Stomach (tissue), 9 donors: ENCODE measurements around the gene ANKS1B. TPM values are rescaled to one million over a fixed set of nuclear protein-coding genes. Genes with fewer than 3 reads are reported as not detected.

Experiments used
- DNase-seq, 2 donors: peaks; one replicate each; pipeline versions ENCODE4 v3.0.0 to v3.0.0-alpha.2; 2013 to 2019
- H3K27ac ChIP-seq, 5 donors: fragments of 200-600 bp in 4 of 5; sonication (generic) in 4 of 5; one replicate each; pipeline ENCODE4 v1.5.1; 2013 to 2019; ENCODE audit warnings: mild to moderate bottlenecking in 1 of 5, moderate library complexity in 1 of 5
- H3K27me3 ChIP-seq, 3 donors: fragments of 200-600 bp; sonication (generic); one replicate each; pipeline ENCODE4 v1.5.1; 2017 to 2019; ENCODE audit warnings: mixed run types in 1 of 3
- H3K36me3 ChIP-seq, 4 donors: fragments of 200-600 bp; sonication (generic); 1 replicate in 3 of 4; 2 replicates in 1 of 4; pipeline ENCODE4 v1.5.1; 2016 to 2019
- H3K4me1 ChIP-seq, 4 donors: fragments of 200-600 bp; sonication (generic); one replicate each; pipeline ENCODE4 v1.5.1; 2016 to 2019
- H3K4me3 ChIP-seq, 4 donors: fragments of 200-600 bp; sonication (generic) in 3 of 4; one replicate each; pipeline ENCODE4 v1.5.1; 2016 to 2019; ENCODE audit warnings: mild to moderate bottlenecking in 1 of 4
- H3K9me3 ChIP-seq, 4 donors: fragments of 200-600 bp; sonication (generic); one replicate each; pipeline ENCODE4 v1.5.1; 2016 to 2019
- CTCF ChIP-seq, 7 experiments: fragments of 450-650 bp in 4 of 7; fragments of 200-600 bp in 3 of 7; sonication (generic) in 3 of 7; IDR thresholded peaks; one replicate each; pipeline ENCODE4 v1.5.1; 2016 to 2019; ENCODE audit warnings: antibody characterized with exemption in 7 of 7, control low read depth in 2 of 7, mild to moderate bottlenecking in 1 of 7
- EP300 ChIP-seq: sonication (generic); formaldehyde crosslinking; IDR thresholded peaks from one replicate; pipeline ENCODE4 v1.6.1; 2017; ENCODE audit warnings: antibody characterized with exemption
- POLR2A ChIP-seq, 4 donors: fragments of 450-650 bp; IDR thresholded peaks; one replicate each; pipeline ENCODE4 v1.6.1; 2016; ENCODE audit warnings: antibody characterized with exemption in 4 of 4, control low read depth in 2 of 4, mild to moderate bottlenecking in 1 of 4, moderate library complexity in 1 of 4
- POLR2AphosphoS5 ChIP-seq, 3 donors: sonication (generic); formaldehyde crosslinking; IDR thresholded peaks; one replicate each; pipeline ENCODE4 v1.6.1; 2016; ENCODE audit warnings: antibody characterized with exemption in 3 of 3
- WGBS, 5 donors: extraction: QIAGEN DNeasy Blood & Tissue Kit in 3 of 5; methylation state at CpG; one replicate each; pipeline versions ENCODE4 v1.1.5 to v1.1.7; 2013 to 2018; 5-methylcytosine and 5-hydroxymethylcytosine counted together
- intact Hi-C: fragments of 100-400 bp; cut with DNase I; formaldehyde crosslinking; loops from one replicate; pipeline ENCODE4 v1.15.1; 2023; ENCODE audit warnings: low total_unique reads
- polyA plus RNA-seq, 3 donors: library from polyadenylated mRNA; stranded (reverse); fragments of 200-250 nt; gene quantifications; one replicate each; pipeline ENCODE4 v1.2.3, GENCODE V29; 2013
- total RNA-seq, 5 donors: library from RNA; depleted of rRNA; stranded (reverse); fragments of >200 nt; gene quantifications; one replicate each; pipeline versions ENCODE4 v1.1.0 to v1.2.3, GENCODE V29; 2014 to 2016
- donor health status: healthy with polysubstance abuse.
- donor health status: Bipolar disorder and iron deficiency.
- donor health status: healthy.

The ANKS1B gene
- total and polyA plus RNA-seq, 8 donors, result 0.73 to 26.8 (median 2.2) TPM; not detected in 2

GRCh38 chr12:98783420-98783819, 1201.3 kb downstream of the ANKS1B start:
- no peak for TF ChIP-seq POLR2AphosphoS5 (IDR thresholded peaks at IDR 0.05)
- no peak for TF ChIP-seq EP300
- TF ChIP-seq CTCF (IDR thresholded peaks at IDR 0.05), result no peak
- 83 to 90% (median 85%) methylated on average over 2 of the region's 2 CpGs for WGBS, 5 donors
- no peak for DNase-seq
- H3K27ac ChIP-seq, result no peak overlapping the region
- H3K27me3 ChIP-seq, result no peaks in the 10 kb centered on the region
- H3K36me3 ChIP-seq, result no peaks in the 10 kb centered on the region
- H3K9me3 ChIP-seq, result no peaks in the 10 kb centered on the region
- H3K4me3 ChIP-seq, result no peak overlapping the region
- intact Hi-C loops, result no loop called here
- H3K4me1 ChIP-seq, result peaks cover 0 to 7% (median 0%) of the 10 kb centered on the region in 4 donors

- TF ChIP-seq POLR2AphosphoS5 (IDR thresholded peaks at IDR 0.05) (no peak), POLR2A (IDR thresholded peaks at IDR 0.05) (no peak), CTCF (IDR thresholded peaks at IDR 0.05) (no peak), EP300 (no peak)
- Histone ChIP-seq H3K4me3 (no peak overlapping the region), H3K27ac (no peak overlapping the region), H3K27me3 (no peaks in the 10 kb centered on the region), H3K4me1 (no peaks in the 10 kb centered on the region), H3K9me3 (no peaks in the 10 kb centered on the region), H3K36me3 (no peaks in the 10 kb centered on the region)
- no peak for DNase-seq
- 45 to 65% (median 51%) methylated on average over 4 of the region's 4 CpGs for WGBS, 5 donors
- intact Hi-C loops, result no loop called here
Observed at GRCh38 chr12:98780261-98780660, 1204.5 kb downstream of the ANKS1B start.

- H3K27me3 ChIP-seq, result no peaks in the 10 kb centered on the region
- H3K4me1 ChIP-seq, result no peaks in the 10 kb centered on the region
- no peak for DNase-seq
- whole genome bisulfite sequencing, 5 donors, result 75 to 88% (median 77%) methylated on average over 3 of the region's 3 CpGs
- TF ChIP-seq EP300 (no peak), POLR2A (IDR thresholded peaks at IDR 0.05) (no peak)
- intact Hi-C loops, result no loop called here
- no peak overlapping the region for H3K4me3 ChIP-seq
- no peaks in the 10 kb centered on the region for H3K36me3 ChIP-seq
- no peak overlapping the region for H3K27ac ChIP-seq
- no peaks in the 10 kb centered on the region for H3K9me3 ChIP-seq
Observed at GRCh38 chr12:98772818-98773217, 1211.9 kb downstream of the ANKS1B start.

- Histone ChIP-seq H3K36me3 (no peaks in the 10 kb centered on the region), H3K4me1 (no peaks in the 10 kb centered on the region), H3K27me3 (no peaks in the 10 kb centered on the region), H3K27ac (no peak overlapping the region), H3K4me3 (no peak overlapping the region), H3K9me3 (no peaks in the 10 kb centered on the region)
- no peak for DNase-seq
- TF ChIP-seq POLR2AphosphoS5 (IDR thresholded peaks at IDR 0.05), result no peak
- TF ChIP-seq POLR2A (IDR thresholded peaks at IDR 0.05), result no peak
- TF ChIP-seq CTCF (IDR thresholded peaks at IDR 0.05), result no peak
- TF ChIP-seq EP300, result no peak
- 83 to 94% (median 91%) methylated on average over 8 of the region's 8 CpGs for WGBS, 5 donors
- intact Hi-C loops, result no loop called here
Observed at GRCh38 chr12:98771811-98772752, 1212.7 kb downstream of the ANKS1B start.

GRCh38 chr12:98770230-98770629, 1214.5 kb downstream of the ANKS1B start:
- WGBS, 5 donors, result 42 to 64% (median 56%) methylated on average over 4 of the region's 4 CpGs
- no peak for TF ChIP-seq CTCF (IDR thresholded peaks at IDR 0.05)
- no peak for TF ChIP-seq POLR2AphosphoS5 (IDR thresholded peaks at IDR 0.05)
- TF ChIP-seq EP300, result no peak
- no peak for TF ChIP-seq POLR2A (IDR thresholded peaks at IDR 0.05)
- no peak for DNase-seq
- Histone ChIP-seq H3K36me3 (no peaks in the 10 kb centered on the region), H3K27ac (no peak overlapping the region), H3K9me3 (no peaks in the 10 kb centered on the region), H3K4me3 (no peak overlapping the region), H3K27me3 (no peaks in the 10 kb centered on the region), H3K4me1 (no peaks in the 10 kb centered on the region)
- intact Hi-C loops, result no loop called here
